NT2/D1 (cell line): Measurements from ENCODE around the gene MEMO1.

ENCODE experiments used
- YY1 ChIP-seq: IDR thresholded peaks from 2 replicates; pipeline ENCODE4 v1.6.1; 2011; ENCODE audit not compliant: insufficient read length, insufficient read depth
- ZNF274 ChIP-seq: IDR thresholded peaks from 2 replicates; pipeline ENCODE4 v1.6.1; 2011; ENCODE audit warnings: mild to moderate bottlenecking, low read depth, low read length

DNA sequence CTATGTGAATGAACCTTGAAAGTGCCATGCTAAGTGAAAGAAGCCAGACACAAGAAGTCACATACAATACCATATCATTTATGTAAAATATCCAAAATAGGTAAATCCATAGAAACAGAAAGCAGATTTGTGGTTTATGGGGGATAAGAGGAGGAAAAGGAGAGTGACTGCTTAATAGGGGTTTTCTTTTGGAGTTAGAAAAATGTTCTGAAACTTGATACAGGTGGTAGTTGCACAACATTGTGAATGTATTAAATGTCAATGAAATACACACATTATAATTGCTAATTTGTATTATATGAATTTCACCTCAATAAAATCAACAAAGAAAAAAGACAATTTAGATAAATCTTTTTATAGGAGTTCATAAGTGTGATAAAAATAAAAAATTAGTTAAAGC lies 37.1 kb downstream of the MEMO1 start:
- TF ChIP-seq YY1 = no peak
- no peak for TF ChIP-seq ZNF274
